ENCODE measurements around the gene CEP112.
"Not testable (repeated sequence)": the region's sequence is repeated elsewhere in the genome, so short reads cannot be mapped to it uniquely, and the experiment has no call there.

CEP112 gene

DNA sequence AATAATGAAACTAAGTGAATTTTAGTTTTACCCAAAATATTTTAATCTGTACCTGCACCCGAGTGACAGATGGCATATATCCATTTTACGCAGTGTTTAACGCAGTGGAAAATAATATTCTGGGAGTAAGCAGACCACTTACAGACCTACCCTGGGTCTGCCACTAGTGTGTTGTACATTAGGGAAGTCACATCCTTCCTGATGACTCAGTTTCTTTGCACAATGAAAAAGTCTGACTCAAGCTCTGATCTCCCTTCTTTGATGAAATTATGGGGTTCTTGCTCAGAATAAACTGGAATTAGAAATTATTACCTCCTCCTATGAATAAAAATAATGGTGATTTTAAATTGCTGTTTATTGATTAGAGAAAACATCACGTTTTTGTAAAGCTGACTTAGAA lies 507.3 kb downstream of the CEP112 start:
- Histone ChIP-seq H3K9me2 (replicated peaks; ENCODE audit: insufficient read depth, low read length) (no peaks in the 10 kb centered on the region), H3K4me1 (ENCODE audit: low read length) (no peaks in the 10 kb centered on the region), H3K36me3 (replicated peaks; ENCODE audit: insufficient read depth, low read length) (no peaks in the 10 kb centered on the region), H3K27ac (ENCODE audit: low read length) (no peak overlapping the region), H3F3A (ENCODE audit: insufficient read depth, low read length) (no peaks in the 10 kb centered on the region), H3K4me3 (ENCODE audit: low read length) (no peak overlapping the region), H3K9me3 (replicated peaks; ENCODE audit: insufficient read depth, low read length) (no peaks in the 10 kb centered on the region), H3K4me2 (ENCODE audit: low read depth, low read length) (no peak overlapping the region), H3K79me2 (ENCODE audit: low read length) (no peaks in the 10 kb centered on the region), H4K20me1 (ENCODE audit: insufficient read depth, low read length) (no peaks in the 10 kb centered on the region), H3K27me3 (replicated peaks; ENCODE audit: insufficient read depth, low read length) (no peaks in the 10 kb centered on the region), H3K9ac (ENCODE audit: low read length) (no peak overlapping the region), H2AFZ (ENCODE audit: low read length) (no peak overlapping the region)
- TF ChIP-seq EZH2 (optimal IDR thresholded peaks at IDR 0.05; ENCODE audit: low read depth, low read length) (no peak), EZH2phosphoT487 (IDR thresholded peaks at IDR 0.05; ENCODE audit: low read length) (no peak)
- TF ChIP-seq, protein P1, sequence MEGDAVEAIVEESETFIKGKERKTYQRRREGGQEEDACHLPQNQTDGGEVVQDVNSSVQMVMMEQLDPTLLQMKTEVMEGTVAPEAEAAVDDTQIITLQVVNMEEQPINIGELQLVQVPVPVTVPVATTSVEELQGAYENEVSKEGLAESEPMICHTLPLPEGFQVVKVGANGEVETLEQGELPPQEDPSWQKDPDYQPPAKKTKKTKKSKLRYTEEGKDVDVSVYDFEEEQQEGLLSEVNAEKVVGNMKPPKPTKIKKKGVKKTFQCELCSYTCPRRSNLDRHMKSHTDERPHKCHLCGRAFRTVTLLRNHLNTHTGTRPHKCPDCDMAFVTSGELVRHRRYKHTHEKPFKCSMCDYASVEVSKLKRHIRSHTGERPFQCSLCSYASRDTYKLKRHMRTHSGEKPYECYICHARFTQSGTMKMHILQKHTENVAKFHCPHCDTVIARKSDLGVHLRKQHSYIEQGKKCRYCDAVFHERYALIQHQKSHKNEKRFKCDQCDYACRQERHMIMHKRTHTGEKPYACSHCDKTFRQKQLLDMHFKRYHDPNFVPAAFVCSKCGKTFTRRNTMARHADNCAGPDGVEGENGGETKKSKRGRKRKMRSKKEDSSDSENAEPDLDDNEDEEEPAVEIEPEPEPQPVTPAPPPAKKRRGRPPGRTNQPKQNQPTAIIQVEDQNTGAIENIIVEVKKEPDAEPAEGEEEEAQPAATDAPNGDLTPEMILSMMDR (IDR thresholded peaks at IDR 0.05; ENCODE audit: low read length), result no peak
- no peak for DNase-seq

DNA sequence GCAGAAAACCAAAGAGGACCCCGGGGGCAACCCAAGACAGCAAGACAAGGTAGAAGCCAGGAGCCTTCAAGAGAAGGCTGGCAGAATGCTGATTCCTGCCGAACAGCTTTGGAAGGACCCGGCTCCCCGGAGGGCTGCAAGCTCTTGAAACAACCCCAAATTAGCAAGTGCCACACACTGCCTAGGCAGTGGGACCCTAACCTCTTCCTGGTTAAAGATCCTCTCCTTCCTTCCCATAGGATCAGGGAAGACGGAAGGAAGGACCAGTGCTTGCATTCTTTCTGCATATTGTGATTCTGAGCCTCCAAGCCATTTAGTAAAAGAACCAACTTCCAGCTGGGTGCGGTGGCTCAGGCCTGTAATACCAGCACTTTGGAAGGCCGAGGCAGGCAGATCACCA lies 508.5 kb downstream of the CEP112 start:
- no peak for DNase-seq
- Histone ChIP-seq H3K27me3 (replicated peaks; ENCODE audit: insufficient read depth, low read length) (no peaks in the 10 kb centered on the region), H3K4me2 (ENCODE audit: low read depth, low read length) (no peak overlapping the region), H3K27ac (ENCODE audit: low read length) (no peak overlapping the region), H3K4me3 (ENCODE audit: low read length) (no peak overlapping the region), H3K36me3 (replicated peaks; ENCODE audit: insufficient read depth, low read length) (no peaks in the 10 kb centered on the region), H3F3A (ENCODE audit: insufficient read depth, low read length) (no peaks in the 10 kb centered on the region), H3K79me2 (ENCODE audit: low read length) (no peaks in the 10 kb centered on the region), H3K9ac (ENCODE audit: low read length) (no peak overlapping the region), H3K9me3 (replicated peaks; ENCODE audit: insufficient read depth, low read length) (no peaks in the 10 kb centered on the region), H3K4me1 (ENCODE audit: low read length) (no peaks in the 10 kb centered on the region), H2AFZ (ENCODE audit: low read length) (no peak overlapping the region), H4K20me1 (ENCODE audit: insufficient read depth, low read length) (no peaks in the 10 kb centered on the region), H3K9me2 (replicated peaks; ENCODE audit: insufficient read depth, low read length) (no peaks in the 10 kb centered on the region)
- TF ChIP-seq EZH2phosphoT487 (IDR thresholded peaks at IDR 0.05; ENCODE audit: low read length), result no peak
- TF ChIP-seq EZH2 (optimal IDR thresholded peaks at IDR 0.05; ENCODE audit: low read depth, low read length), result no peak
- TF ChIP-seq, protein P1 (IDR thresholded peaks at IDR 0.05; ENCODE audit: low read length), result no peak

DNA sequence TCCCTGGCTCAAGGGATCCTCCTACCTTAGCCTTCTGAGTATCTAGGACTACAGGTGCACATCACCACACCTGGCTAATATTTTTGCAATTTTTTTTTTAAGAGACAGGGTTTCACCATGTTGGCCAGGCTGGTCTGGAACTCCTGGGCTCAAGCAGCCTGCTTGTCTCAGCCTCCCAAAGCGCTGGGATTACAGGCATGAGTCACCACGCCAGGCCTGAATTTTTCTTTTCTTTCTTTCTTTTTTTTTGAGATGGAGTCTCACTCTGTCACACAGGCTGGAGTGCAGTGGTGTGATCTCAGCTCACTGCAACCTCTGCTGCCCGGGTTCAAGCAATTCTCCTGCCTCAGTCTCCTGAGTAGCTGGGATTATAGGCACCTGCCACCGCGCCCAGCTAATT lies 510.2 kb downstream of the CEP112 start:
- not testable (repeated sequence) for DNase-seq; H3K9me3 ChIP-seq (replicated peaks; ENCODE audit: insufficient read depth, low read length); H3K9ac ChIP-seq (ENCODE audit: low read length); H2AFZ ChIP-seq (ENCODE audit: low read length); H3F3A ChIP-seq (ENCODE audit: insufficient read depth, low read length); H3K27me3 ChIP-seq (replicated peaks; ENCODE audit: insufficient read depth, low read length); H3K27ac ChIP-seq (ENCODE audit: low read length); H3K4me1 ChIP-seq (ENCODE audit: low read length); H3K79me2 ChIP-seq (ENCODE audit: low read length); H3K36me3 ChIP-seq (replicated peaks; ENCODE audit: insufficient read depth, low read length); H3K4me3 ChIP-seq (ENCODE audit: low read length); H4K20me1 ChIP-seq (ENCODE audit: insufficient read depth, low read length); H3K4me2 ChIP-seq (ENCODE audit: low read depth, low read length); H3K9me2 ChIP-seq (replicated peaks; ENCODE audit: insufficient read depth, low read length)

DNA sequence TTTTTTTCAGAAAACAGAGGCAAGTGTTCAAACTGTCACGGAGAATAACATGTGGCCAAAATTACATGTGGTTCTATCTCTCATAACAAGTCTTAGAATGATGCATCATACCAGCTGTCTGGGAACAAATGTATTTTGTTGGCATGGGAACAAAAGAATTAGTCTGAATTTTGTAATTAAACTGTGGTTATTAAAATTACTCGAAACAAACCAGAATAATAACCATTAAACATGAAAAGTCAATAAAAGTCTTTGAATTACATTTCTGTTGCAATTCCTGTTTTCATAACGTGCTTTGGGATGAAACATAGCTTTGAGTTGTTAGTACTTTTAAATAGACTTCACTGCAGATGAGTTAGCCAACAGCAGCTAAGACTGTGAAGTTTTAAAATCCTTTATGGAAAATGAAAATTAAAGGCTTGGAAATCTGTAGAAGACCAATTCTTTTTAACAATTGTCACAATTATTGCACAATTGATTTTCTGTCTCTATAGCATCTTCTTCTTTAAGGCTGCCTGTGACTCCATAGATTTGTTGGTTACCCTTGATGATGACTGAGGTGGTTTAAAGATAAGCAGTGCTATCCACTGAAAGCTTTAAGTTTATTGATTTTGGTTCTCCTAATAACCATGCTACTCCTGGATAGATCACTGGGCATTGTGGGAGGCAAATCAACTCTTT lies 512.6 kb downstream of the CEP112 start:
- Histone ChIP-seq H3F3A (ENCODE audit: insufficient read depth, low read length) (no peaks in the 10 kb centered on the region), H2AFZ (ENCODE audit: low read length) (no peak overlapping the region)

More for the DNA sequence above, 512.6 kb downstream of the CEP112 start:
- no peak for TF ChIP-seq EZH2phosphoT487 (IDR thresholded peaks at IDR 0.05; ENCODE audit: low read length)
- TF ChIP-seq EZH2 (optimal IDR thresholded peaks at IDR 0.05; ENCODE audit: low read depth, low read length), result no peak
- TF ChIP-seq, protein P1 (IDR thresholded peaks at IDR 0.05; ENCODE audit: low read length), result no peak
- no peaks in the 10 kb centered on the region for H3K79me2 ChIP-seq (ENCODE audit: low read length)
- no peak overlapping the region for H3K9ac ChIP-seq (ENCODE audit: low read length)
- DNase-seq, result no peak
- no peaks in the 10 kb centered on the region for H3K9me3 ChIP-seq (replicated peaks; ENCODE audit: insufficient read depth, low read length)
- H3K36me3 ChIP-seq (replicated peaks; ENCODE audit: insufficient read depth, low read length), result no peaks in the 10 kb centered on the region
- H3K27ac ChIP-seq (ENCODE audit: low read length), result no peak overlapping the region
- no peaks in the 10 kb centered on the region for H4K20me1 ChIP-seq (ENCODE audit: insufficient read depth, low read length)
- no peaks in the 10 kb centered on the region for H3K9me2 ChIP-seq (replicated peaks; ENCODE audit: insufficient read depth, low read length)
- H3K4me1 ChIP-seq (ENCODE audit: low read length), result no peaks in the 10 kb centered on the region
- H3K27me3 ChIP-seq (replicated peaks; ENCODE audit: insufficient read depth, low read length), result no peaks in the 10 kb centered on the region
- no peak overlapping the region for H3K4me2 ChIP-seq (ENCODE audit: low read depth, low read length)
- H3K4me3 ChIP-seq (ENCODE audit: low read length), result no peak overlapping the region

Measured in MM.1S (cell line).